HG03025 (cell line): ENCODE results near the gene FOXP1.

Experiments
- ATAC-seq: cut with Tn5 transposase; IDR thresholded peaks from one replicate; pipeline ENCODE4 v1.9.1; 2021; ENCODE audit warnings: mild to moderate bottlenecking, moderate library complexity; ENCODE audit not compliant: unreplicated experiment, low FRiP score

The FOXP1 gene

GRCh38 chr3:71491154-71491752 is 92.3 kb downstream of the FOXP1 start:
- no peak for ATAC-seq

GRCh38 chr3:71490692-71491091 is 92.8 kb downstream of the FOXP1 start:
- ATAC-seq: no peak

GRCh38 chr3:71489315-71489761 is 94.2 kb downstream of the FOXP1 start:
- ATAC-seq: no peak

DNA sequence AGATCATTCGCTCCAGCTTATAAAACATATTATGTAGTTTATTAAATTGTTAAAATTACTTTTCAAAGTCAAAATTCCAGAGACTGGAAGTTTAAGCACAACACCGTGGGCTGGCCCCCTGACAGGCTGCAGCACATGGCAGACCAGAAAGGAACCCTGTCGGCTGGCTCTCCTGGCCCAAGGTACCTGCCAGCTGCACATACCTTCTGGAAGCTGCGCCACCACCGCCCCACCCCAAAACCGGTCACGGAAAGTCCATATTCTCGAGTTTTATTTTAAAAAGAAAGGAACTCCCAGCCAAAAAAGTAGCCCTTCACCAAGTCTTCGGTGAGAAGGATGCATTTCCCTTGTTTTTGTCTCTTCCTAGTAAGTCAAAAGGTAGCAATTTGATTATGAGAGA is 94.6 kb downstream of the FOXP1 start:
- no peak for ATAC-seq

DNA sequence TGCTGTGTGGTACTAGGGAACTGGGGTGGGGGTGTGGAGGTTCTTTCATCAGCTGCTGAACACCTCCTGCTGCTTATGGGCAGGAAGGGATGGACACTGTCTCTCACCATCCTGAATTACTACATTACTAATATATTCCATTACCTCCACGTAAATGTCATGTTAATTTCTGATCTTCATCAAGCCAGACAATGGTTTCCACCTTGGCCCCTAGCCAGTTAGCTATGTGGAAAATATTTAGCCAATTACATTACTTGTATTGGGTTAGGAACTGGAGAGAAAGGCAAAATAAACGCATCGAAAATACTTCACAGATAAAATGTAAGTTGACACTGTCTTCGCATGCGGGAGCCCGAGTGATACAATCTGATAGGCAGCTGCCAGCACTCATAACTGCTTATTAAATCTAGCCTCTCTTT is 95.1 kb downstream of the FOXP1 start:
- ATAC-seq: no peak

GRCh38 chr3:71487418-71487817 is 96.1 kb downstream of the FOXP1 start:
- ATAC-seq: no peak

DNA sequence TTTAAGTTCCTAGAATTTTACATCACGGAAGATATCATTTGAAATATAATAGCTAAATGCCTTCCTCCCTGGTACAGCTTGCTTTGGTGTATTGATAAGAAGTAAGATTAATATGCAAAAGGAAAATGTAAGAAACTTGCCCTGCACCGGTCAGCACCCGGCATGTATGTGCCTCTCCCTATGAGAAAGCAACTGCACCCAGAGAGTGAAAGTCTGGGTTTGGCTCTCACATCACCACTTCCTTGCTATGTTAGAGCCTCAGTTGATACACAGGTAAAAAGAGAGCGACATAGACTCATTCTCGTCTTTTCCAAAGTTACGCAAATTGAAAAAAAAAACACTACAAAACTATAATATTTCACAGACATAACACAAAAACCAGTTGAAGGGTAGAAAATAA is 96.7 kb downstream of the FOXP1 start:
- no peak for ATAC-seq

GRCh38 chr3:71485896-71486295 is 97.6 kb downstream of the FOXP1 start:
- no peak for ATAC-seq

GRCh38 chr3:71484452-71484851 is 99.1 kb downstream of the FOXP1 start:
- no peak for ATAC-seq

GRCh38 chr3:71484047-71484446 is 99.5 kb downstream of the FOXP1 start:
- no peak for ATAC-seq

- no peak for ATAC-seq
Measured at GRCh38 chr3:71482771-71483170, 100.8 kb downstream of the FOXP1 start.

DNA sequence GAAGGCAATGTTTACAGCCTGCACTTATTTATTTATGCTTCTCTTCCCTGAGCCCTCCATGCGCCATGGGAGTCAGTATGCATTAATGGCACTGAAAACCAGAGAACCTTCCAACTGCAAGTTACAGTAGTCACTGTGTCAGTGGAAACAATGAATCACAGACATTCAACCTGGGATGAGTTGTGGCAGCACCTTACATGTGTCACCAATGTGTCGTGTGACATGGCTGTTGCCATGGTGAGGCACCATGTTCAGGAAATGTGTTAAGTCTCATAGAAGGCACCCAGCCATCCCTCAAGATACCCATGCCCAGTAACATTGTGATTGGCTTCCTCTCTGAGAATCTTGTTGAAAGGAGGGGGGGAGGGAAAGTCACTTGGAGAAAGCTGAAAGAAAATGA is 105.0 kb downstream of the FOXP1 start:
- no peak for ATAC-seq

GRCh38 chr3:71476950-71477349 is 106.6 kb downstream of the FOXP1 start:
- ATAC-seq: no peak

GRCh38 chr3:71469138-71469435 is 114.4 kb downstream of the FOXP1 start:
- ATAC-seq: no peak

DNA sequence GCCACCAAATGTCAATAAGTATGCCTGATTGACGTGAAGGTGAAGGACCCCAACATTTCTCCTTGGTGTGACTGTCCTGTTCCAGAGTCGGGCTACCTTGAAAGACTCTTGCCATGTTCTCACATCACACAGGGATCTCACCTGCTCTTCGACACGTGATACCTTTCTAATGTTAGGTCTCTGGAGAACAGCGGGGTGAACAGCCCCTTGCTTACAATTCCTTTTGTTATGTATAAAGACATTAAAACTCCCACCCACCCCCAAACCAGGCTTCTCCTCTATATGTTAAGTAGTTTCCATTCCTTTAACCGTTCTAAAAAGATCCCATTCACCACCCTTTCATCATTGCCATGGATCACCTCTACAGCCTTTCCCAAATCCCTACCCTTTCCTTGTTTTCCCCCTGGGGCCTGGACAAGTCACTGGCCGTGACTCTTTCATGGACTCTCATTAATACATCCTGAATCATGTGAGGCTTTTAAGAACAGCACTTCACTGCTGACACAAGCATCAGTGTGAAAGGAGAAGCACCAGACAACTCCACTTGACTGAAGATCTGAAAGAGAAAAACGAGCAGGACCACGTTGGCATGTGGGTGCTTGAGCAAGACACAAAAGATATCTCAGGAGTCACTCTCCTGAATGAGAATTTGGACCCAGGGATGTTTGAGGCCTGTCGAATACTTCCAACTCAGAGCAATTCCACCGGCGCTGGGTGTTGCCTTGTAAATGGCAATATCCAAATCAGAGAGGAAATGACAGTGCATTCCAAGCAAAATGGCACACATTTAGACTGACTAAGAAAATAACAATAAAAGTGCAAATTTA is 115.0 kb downstream of the FOXP1 start:
- no peak for ATAC-seq

GRCh38 chr3:71466483-71466882 is 117.0 kb downstream of the FOXP1 start:
- no peak for ATAC-seq

- ATAC-seq: no peak
Measured at GRCh38 chr3:71465371-71466036, 118.0 kb downstream of the FOXP1 start.

DNA sequence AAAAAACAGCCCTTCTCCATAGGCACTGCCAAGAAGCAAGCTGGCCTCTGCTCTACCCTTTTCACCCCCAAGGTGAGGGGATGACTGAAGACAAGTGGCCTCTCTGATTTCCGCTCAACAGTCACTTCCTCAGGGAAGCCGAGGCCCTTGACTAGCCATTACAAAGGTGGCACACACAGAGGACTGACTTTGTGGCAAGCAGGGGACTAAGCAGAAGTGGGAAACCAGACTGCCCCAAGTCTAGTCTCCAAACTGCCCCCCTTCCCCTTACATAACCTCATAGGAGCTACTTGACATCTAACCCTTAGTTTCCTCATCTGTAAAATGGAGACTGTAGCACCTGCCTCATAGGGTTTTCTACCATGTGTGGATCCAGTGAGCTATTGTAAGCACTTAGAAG is 118.9 kb downstream of the FOXP1 start:
- ATAC-seq: no peak

GRCh38 chr3:71463617-71464016 is 119.9 kb downstream of the FOXP1 start:
- ATAC-seq: no peak

DNA sequence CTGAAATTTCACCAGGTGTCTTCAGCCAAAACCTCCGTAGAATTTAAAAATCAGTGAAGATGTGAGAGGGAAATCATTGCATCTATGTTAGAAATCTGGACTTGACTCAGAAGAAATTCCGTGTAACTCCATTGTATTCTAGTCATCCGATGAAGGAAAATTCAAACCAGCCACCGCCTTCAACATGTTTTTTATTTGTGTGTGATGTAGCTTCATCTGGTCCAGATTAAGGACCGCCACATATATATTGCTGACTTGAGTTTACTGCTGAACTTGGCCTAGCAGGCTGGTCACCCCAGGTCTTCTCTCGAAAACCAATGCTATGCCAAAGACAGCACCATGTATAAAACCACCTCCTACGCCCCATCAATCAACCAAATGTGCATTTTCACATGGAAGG is 120.9 kb downstream of the FOXP1 start:
- ATAC-seq: no peak

- no peak for ATAC-seq
Measured at GRCh38 chr3:71461749-71462483, 121.6 kb downstream of the FOXP1 start.
